Islet precursor cell (in vitro differentiated cells): Measurements from ENCODE around the gene GDPD5.

Source experiments
- DNase-seq: peaks from one replicate; pipeline ENCODE4 v3.0.0-alpha.2; 2018

Gene GDPD5

DNA sequence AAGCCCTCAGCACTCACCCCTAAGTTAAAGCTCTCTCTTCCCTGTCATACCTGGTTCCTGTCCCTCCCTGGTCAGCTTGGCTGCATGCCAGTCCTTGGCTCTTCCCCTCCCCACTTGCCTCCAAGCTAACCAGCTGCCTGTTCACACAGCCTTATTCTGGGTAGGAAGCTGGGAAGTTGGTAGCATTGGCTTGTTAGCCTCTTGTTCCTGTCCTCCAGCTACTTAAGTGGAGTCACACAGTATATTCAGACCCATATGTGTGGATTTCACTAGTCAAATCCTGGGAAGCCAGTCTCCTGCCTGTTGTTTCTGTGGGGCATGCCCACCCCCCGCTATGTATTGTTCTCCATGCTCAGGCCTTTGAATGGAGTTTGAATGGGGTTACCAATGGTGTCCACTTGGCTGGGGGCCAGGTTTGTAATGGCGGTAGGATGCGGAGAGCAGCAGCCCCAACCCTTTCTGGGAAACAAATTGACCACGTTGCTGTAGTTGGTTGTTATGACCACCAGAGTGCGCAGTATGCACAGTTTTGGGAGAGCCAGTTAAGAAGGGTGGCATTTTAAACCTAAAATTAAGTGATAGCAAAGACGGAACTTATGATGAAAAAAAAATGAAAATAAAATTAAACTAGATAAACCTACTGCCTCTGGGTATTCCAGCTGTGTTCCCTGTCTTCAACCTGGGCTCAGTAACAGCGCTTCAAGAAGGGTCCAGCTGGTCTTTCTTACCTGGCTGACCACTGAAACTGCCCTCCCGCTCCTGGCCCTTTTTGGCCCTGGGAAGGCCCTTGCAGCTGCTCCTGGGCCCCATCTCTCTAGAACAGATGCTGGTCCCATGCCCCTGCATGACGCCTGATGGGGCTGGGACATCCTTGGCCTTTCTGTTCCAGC lies 137.1 kb downstream of the GDPD5 start:
- peak; percentile 82 for DNase-seq

DNA sequence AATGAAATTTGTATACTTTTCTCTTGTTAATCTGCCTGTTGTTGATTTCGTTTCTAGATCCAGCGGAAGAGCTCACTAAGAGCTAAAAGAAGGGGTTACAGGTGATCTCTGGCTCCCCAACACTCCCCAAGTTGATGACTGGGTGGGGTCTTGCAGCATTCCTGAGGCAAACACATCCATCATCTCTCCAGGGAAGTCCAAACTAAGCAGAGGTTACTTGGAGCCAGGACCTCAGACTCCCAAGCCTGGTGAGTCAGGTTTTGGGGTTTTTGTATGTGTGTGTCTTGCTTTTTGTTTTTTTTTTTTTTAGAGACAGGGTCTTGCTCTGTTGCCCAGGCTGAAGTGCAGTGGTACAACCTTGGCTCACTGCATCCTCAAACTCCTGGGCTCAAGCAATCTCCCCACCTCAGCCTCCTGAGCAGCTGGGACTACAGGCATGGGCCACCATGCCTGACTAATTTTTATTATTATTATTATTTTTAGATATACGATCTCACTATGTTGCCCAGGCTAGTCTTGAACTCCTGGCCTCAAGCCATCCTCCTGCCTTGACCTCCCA lies 137.9 kb downstream of the GDPD5 start:
- DNase-seq = no peak

DNA sequence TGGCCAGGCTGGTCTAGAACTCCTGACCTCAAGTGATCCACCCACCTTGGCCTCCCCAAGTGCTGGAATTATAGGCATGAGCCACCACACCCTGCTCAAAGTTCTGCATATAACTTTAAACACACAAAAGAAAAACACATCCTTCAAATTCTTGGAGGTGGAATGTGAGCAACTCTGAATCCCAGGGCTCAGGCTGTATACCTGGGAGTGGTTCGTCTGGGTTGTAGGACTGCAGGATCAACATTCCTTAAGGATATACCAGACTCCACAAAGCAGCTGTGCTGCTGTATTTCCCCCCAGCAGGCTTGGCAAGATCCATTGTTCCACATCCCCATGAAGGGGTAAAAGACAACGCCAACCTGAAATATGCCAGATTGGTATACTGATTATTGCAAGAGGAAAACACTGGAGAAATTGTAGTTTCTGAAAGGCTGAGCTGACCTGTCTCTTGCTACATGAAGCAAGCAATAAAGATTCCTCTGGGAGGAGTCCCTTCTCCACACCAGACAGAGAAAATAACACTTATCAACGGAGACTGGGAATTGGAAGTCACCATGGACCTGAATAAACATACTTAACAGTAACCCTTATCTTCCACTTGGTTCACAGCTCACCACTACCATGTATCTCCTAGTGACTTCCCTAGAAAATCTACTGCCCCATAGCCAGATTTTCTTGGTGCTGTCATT lies 138.7 kb downstream of the GDPD5 start:
- DNase-seq = peak; percentile 94
